NT2/D1 (cell line): ENCODE results near the gene CCDC69.

Source experiments
- DNase-seq: peaks from one replicate; pipeline ENCODE4 v3.0.0-alpha.2; 2011; ENCODE audit warnings: low read depth, low spot score
- H3K27me3 ChIP-seq: 2 replicates; pipeline ENCODE4 v1.6.0; 2011; ENCODE audit warnings: mild to moderate bottlenecking; ENCODE audit not compliant: insufficient read length, insufficient read depth
- H3K36me3 ChIP-seq: 2 replicates; pipeline ENCODE4 v1.6.1; 2011; ENCODE audit warnings: mild to moderate bottlenecking, low read length, mixed read lengths; ENCODE audit not compliant: insufficient read depth, insufficient read length
- H3K4me1 ChIP-seq: 2 replicates; pipeline ENCODE4 v1.5.1; 2011; ENCODE audit not compliant: insufficient read depth, insufficient read length
- H3K4me3 ChIP-seq: 2 replicates; pipeline ENCODE4 v1.5.1; 2011; ENCODE audit warnings: low read depth; ENCODE audit not compliant: insufficient read length
- H3K9ac ChIP-seq: 2 replicates; pipeline ENCODE4 v1.6.0; 2011; ENCODE audit warnings: low read depth; ENCODE audit not compliant: insufficient read length
- H3K9me3 ChIP-seq: 2 replicates; pipeline ENCODE4 v1.5.1; 2011; ENCODE audit warnings: mild to moderate bottlenecking, low read length; ENCODE audit not compliant: insufficient read depth
- SUZ12 ChIP-seq: IDR thresholded peaks from 2 replicates; pipeline ENCODE4 v1.6.1; 2011; ENCODE audit not compliant: insufficient read length, insufficient read depth; ENCODE audit errors: extremely low read depth
- YY1 ChIP-seq: IDR thresholded peaks from 2 replicates; pipeline ENCODE4 v1.6.1; 2011; ENCODE audit not compliant: insufficient read length, insufficient read depth
- ZNF274 ChIP-seq: IDR thresholded peaks from 2 replicates; pipeline ENCODE4 v1.6.1; 2011; ENCODE audit warnings: mild to moderate bottlenecking, low read depth, low read length

Gene CCDC69

GRCh38 chr5:151221574-151221973 is 2.3 kb downstream of the CCDC69 start:
- Histone ChIP-seq H3K4me3 (no peak overlapping the region), H3K9me3 (no peaks in the 10 kb centered on the region), H3K4me1 (no peaks in the 10 kb centered on the region), H3K36me3 (no peaks in the 10 kb centered on the region), H3K9ac (no peak overlapping the region), H3K27me3 (no peaks in the 10 kb centered on the region)
- no peak for DNase-seq
- TF ChIP-seq YY1 = no peak
- TF ChIP-seq ZNF274 = no peak
- no peak for TF ChIP-seq SUZ12

- DNase-seq = no peak
- Histone ChIP-seq H3K9ac (no peak overlapping the region), H3K36me3 (no peaks in the 10 kb centered on the region), H3K4me3 (no peak overlapping the region), H3K9me3 (no peaks in the 10 kb centered on the region), H3K27me3 (no peaks in the 10 kb centered on the region), H3K4me1 (no peaks in the 10 kb centered on the region)
- TF ChIP-seq YY1 (no peak), ZNF274 (no peak), SUZ12 (no peak)
These were observed 4.1 kb downstream of the CCDC69 start for GRCh38 chr5:151219789-151220188.

- TF ChIP-seq YY1 (no peak), ZNF274 (no peak), SUZ12 (no peak)
- no peak overlapping the region for H3K9ac ChIP-seq
- DNase-seq = no peak
- H3K4me3 ChIP-seq = no peak overlapping the region
- H3K36me3 ChIP-seq = no peaks in the 10 kb centered on the region
- no peaks in the 10 kb centered on the region for H3K27me3 ChIP-seq
- no peaks in the 10 kb centered on the region for H3K9me3 ChIP-seq
- H3K4me1 ChIP-seq = no peaks in the 10 kb centered on the region
These were observed 4.8 kb downstream of the CCDC69 start for GRCh38 chr5:151219138-151219537.

GRCh38 chr5:151218177-151218576 is 5.7 kb downstream of the CCDC69 start:
- Histone ChIP-seq H3K27me3 (no peaks in the 10 kb centered on the region), H3K9me3 (no peaks in the 10 kb centered on the region), H3K9ac (no peak overlapping the region), H3K4me1 (no peaks in the 10 kb centered on the region), H3K36me3 (no peaks in the 10 kb centered on the region), H3K4me3 (no peak overlapping the region)
- no peak for DNase-seq
- no peak for TF ChIP-seq YY1
- no peak for TF ChIP-seq ZNF274
- no peak for TF ChIP-seq SUZ12

GRCh38 chr5:151216781-151217180 is 7.1 kb downstream of the CCDC69 start:
- Histone ChIP-seq H3K9ac (no peak overlapping the region), H3K4me3 (no peak overlapping the region), H3K27me3 (no peaks in the 10 kb centered on the region), H3K4me1 (no peaks in the 10 kb centered on the region), H3K36me3 (no peaks in the 10 kb centered on the region), H3K9me3 (no peaks in the 10 kb centered on the region)
- no peak for TF ChIP-seq YY1
- no peak for TF ChIP-seq SUZ12
- no peak for TF ChIP-seq ZNF274
- no peak for DNase-seq

- no peak overlapping the region for H3K9ac ChIP-seq
- no peaks in the 10 kb centered on the region for H3K9me3 ChIP-seq
- H3K4me1 ChIP-seq = no peaks in the 10 kb centered on the region
- no peak for DNase-seq
- no peaks in the 10 kb centered on the region for H3K27me3 ChIP-seq
- TF ChIP-seq ZNF274 (no peak), SUZ12 (no peak), YY1 (no peak)
- H3K4me3 ChIP-seq = no peak overlapping the region
- no peaks in the 10 kb centered on the region for H3K36me3 ChIP-seq
These were observed 8.4 kb downstream of the CCDC69 start for GRCh38 chr5:151215546-151215880.

- H3K9ac ChIP-seq = no peak overlapping the region
- no peaks in the 10 kb centered on the region for H3K27me3 ChIP-seq
- no peak overlapping the region for H3K4me3 ChIP-seq
- no peaks in the 10 kb centered on the region for H3K4me1 ChIP-seq
- H3K36me3 ChIP-seq = no peaks in the 10 kb centered on the region
- DNase-seq = no peak
- H3K9me3 ChIP-seq = no peaks in the 10 kb centered on the region
- no peak for TF ChIP-seq YY1
- no peak for TF ChIP-seq ZNF274
- no peak for TF ChIP-seq SUZ12
These were observed 9.0 kb downstream of the CCDC69 start for GRCh38 chr5:151214614-151215545.
